ENCODE measurements around the gene ATP1A1.

ATP1A1 gene

GRCh38 chr1:116345843-116346242 lies 27.2 kb upstream of the ATP1A1 start:
- DNase-seq, result peak; percentile 76

GRCh38 chr1:116346943-116347673 lies 25.9 kb upstream of the ATP1A1 start:
- DNase-seq, result no peak

- no peak for DNase-seq
Observed at GRCh38 chr1:116347696-116348095, 25.3 kb upstream of the ATP1A1 start.

- DNase-seq, result no peak
Observed at GRCh38 chr1:116350097-116350645, 22.9 kb upstream of the ATP1A1 start.

GRCh38 chr1:116351914-116352313 lies 21.1 kb upstream of the ATP1A1 start:
- no peak for DNase-seq

GRCh38 chr1:116352349-116352813 lies 20.7 kb upstream of the ATP1A1 start:
- no peak for DNase-seq

- DNase-seq, result no peak
Observed at GRCh38 chr1:116353155-116353554, 19.9 kb upstream of the ATP1A1 start.

- DNase-seq, result no peak
Observed at GRCh38 chr1:116356067-116356466, 17.0 kb upstream of the ATP1A1 start.

GRCh38 chr1:116356673-116357072 lies 16.4 kb upstream of the ATP1A1 start:
- DNase-seq, result no peak

GRCh38 chr1:116357487-116357886 lies 15.6 kb upstream of the ATP1A1 start:
- DNase-seq, result no peak

- DNase-seq, result no peak
Observed at GRCh38 chr1:116359060-116359830, 13.8 kb upstream of the ATP1A1 start.

- no peak for DNase-seq
Observed at GRCh38 chr1:116359871-116360270, 13.2 kb upstream of the ATP1A1 start.

- DNase-seq, result no peak
Observed at GRCh38 chr1:116360429-116361173, 12.4 kb upstream of the ATP1A1 start.

- no peak for DNase-seq
Observed at GRCh38 chr1:116361648-116362047, 11.4 kb upstream of the ATP1A1 start.

- no peak for DNase-seq
Observed at GRCh38 chr1:116362050-116362449, 11.0 kb upstream of the ATP1A1 start.

GRCh38 chr1:116365353-116365780 lies 7.7 kb upstream of the ATP1A1 start:
- no peak for DNase-seq

GRCh38 chr1:116365857-116366256 lies 7.2 kb upstream of the ATP1A1 start:
- no peak for DNase-seq

- DNase-seq, result no peak
Observed at GRCh38 chr1:116367256-116367945, 5.6 kb upstream of the ATP1A1 start.

- no peak for DNase-seq
Observed at GRCh38 chr1:116368241-116368640, 4.8 kb upstream of the ATP1A1 start.

- no peak for DNase-seq
Observed at GRCh38 chr1:116370181-116370580, 2.9 kb upstream of the ATP1A1 start.

GRCh38 chr1:116371752-116372151 lies 1.3 kb upstream of the ATP1A1 start:
- no peak for DNase-seq

- no peak for DNase-seq
Observed at GRCh38 chr1:116372191-116372590, 853 bp upstream of the ATP1A1 start.
